Karpas-422 (cell line): Measurements from ENCODE around the gene PRR13. TPM values are rescaled to one million over a fixed set of nuclear protein-coding genes. Genes with fewer than 3 reads are reported as not detected.

Experiments
- DNase-seq: peaks from one replicate; pipeline ENCODE4 v3.0.0-alpha.2; 2015
- H2AFZ ChIP-seq: fragments of 200-600 bp; sonication (generic); 2 replicates; pipeline ENCODE4 v1.6.1; 2014; ENCODE audit warnings: antibody characterized with exemption, low read length, mixed read lengths
- H3K27ac ChIP-seq: fragments of 200-600 bp; sonication (generic); 2 replicates; pipeline ENCODE4 v1.5.1; 2014; ENCODE audit warnings: mild to moderate bottlenecking, low read length, moderate library complexity
- H3K27me3 ChIP-seq: fragments of 200-600 bp; sonication (generic); 2 replicates; pipeline ENCODE4 v1.6.1; 2014; ENCODE audit warnings: low read length, mixed read lengths
- H3K36me3 ChIP-seq: fragments of 200-600 bp; sonication (generic); 2 replicates; pipeline ENCODE4 v1.6.1; 2014; ENCODE audit warnings: low read length, mixed read lengths; ENCODE audit not compliant: insufficient read depth
- H3K4me1 ChIP-seq: fragments of 200-600 bp; sonication (generic); 2 replicates; pipeline ENCODE4 v1.6.1; 2014; ENCODE audit warnings: mild to moderate bottlenecking, low read length, mixed read lengths
- H3K4me2 ChIP-seq: fragments of 200-600 bp; sonication (generic); 2 replicates; pipeline ENCODE4 v1.6.1; 2014; ENCODE audit warnings: low read length, low read depth, mild to moderate bottlenecking; ENCODE audit not compliant: poor library complexity, severe bottlenecking
- H3K4me3 ChIP-seq: fragments of 200-600 bp; sonication (generic); 2 replicates; pipeline ENCODE4 v1.5.1; 2014; ENCODE audit warnings: mild to moderate bottlenecking, antibody characterized with exemption, low read length, mixed read lengths
- H3K79me2 ChIP-seq: fragments of 200-600 bp; sonication (generic); 2 replicates; pipeline ENCODE4 v1.6.1; 2014; ENCODE audit warnings: mild to moderate bottlenecking, low read length, mixed read lengths
- H3K9ac ChIP-seq: fragments of 200-600 bp; sonication (generic); 2 replicates; pipeline ENCODE4 v1.6.0; 2014; ENCODE audit warnings: low read length
- H3K9me2 ChIP-seq: fragments of 200-600 bp; sonication (generic), shearing (Covaris generic); replicated peaks from 2 replicates; pipeline ENCODE4 v1.6.0; 2014; ENCODE audit warnings: mild to moderate bottlenecking, low read length, moderate library complexity; ENCODE audit not compliant: insufficient read depth
- H3K9me3 ChIP-seq: fragments of 300-700, 200-600 bp; sonication (generic); 2 replicates; pipeline ENCODE4 v1.6.1; 2014; ENCODE audit warnings: low read length, mixed read lengths
- H4K20me1 ChIP-seq: fragments of 200-600 bp; sonication (generic); 2 replicates; pipeline ENCODE4 v1.6.1; 2014; ENCODE audit warnings: mild to moderate bottlenecking, antibody characterized with exemption, low read length, low read depth; ENCODE audit not compliant: insufficient read depth
- total RNA-seq: library from RNA; depleted of rRNA; stranded (reverse); fragments of >200 nt; shearing (Covaris generic); gene quantifications from 2 replicates; pipeline ENCODE4 v1.2.3, GENCODE V29; 2014; ENCODE audit warnings: low replicate concordance

Gene PRR13
- total RNA-seq, 1 experiment from 2014 or later = 139 TPM

GRCh38 chr12:53450936-53451335, 9.4 kb downstream of the PRR13 start:
- DNase-seq = no peak
- Histone ChIP-seq H2AFZ (no peak overlapping the region), H3K4me3 (peak overlapping the region; percentile 30; the same call in 1 of the 2 replicates), H3K9me3 (no peaks in the 10 kb centered on the region), H3K4me1 (peaks cover 32% of the 10 kb centered on the region), H3K36me3 (peaks cover 42% of the 10 kb centered on the region), H3K4me2 (peak overlapping the region; percentile 75), H4K20me1 (peaks cover 31% of the 10 kb centered on the region), H3K9ac (peak overlapping the region; percentile 45), H3K27ac (0 out of 2 replicates have a peak overlapping the region, but pooled peaks have one; percentile 17), H3K9me2 (no peaks in the 10 kb centered on the region), H3K79me2 (peaks cover 41% of the 10 kb centered on the region), H3K27me3 (no peaks in the 10 kb centered on the region)

- Histone ChIP-seq H3K79me2 (peaks cover 48% of the 10 kb centered on the region), H3K4me3 (peak within 1 kb of the TSS; percentile 98), H3K36me3 (peaks cover 46% of the 10 kb centered on the region), H3K27me3 (no peaks in the 10 kb centered on the region), H4K20me1 (peaks cover 35% of the 10 kb centered on the region), H3K9me3 (no peaks in the 10 kb centered on the region), H3K27ac (peak within 1 kb of the TSS; percentile 91), H3K9ac (peak within 1 kb of the TSS; percentile 100), H3K4me2 (peak within 1 kb of the TSS; percentile 99), H3K9me2 (no peaks in the 10 kb centered on the region), H2AFZ (no peak within 1 kb of the TSS), H3K4me1 (peaks cover 32% of the 10 kb centered on the region)
- DNase-seq = peak; percentile 99
These were observed 10.2 kb downstream of the PRR13 start, which contains the start of gene PCBP2 for GRCh38 chr12:53451661-53452158. TSS of gene PCBP2 (plus strand) at chr12:53452102. CDS start at chr12:53454801, 2,699 bp downstream.

- Histone ChIP-seq H3K9me2 (no peaks in the 10 kb centered on the region), H3K4me3 (peak overlapping the region; percentile 98), H3K4me1 (peaks cover 32% of the 10 kb centered on the region), H3K27ac (peak overlapping the region; percentile 91), H3K9ac (peak overlapping the region; percentile 100), H3K4me2 (peak overlapping the region; percentile 99), H2AFZ (no peak overlapping the region), H4K20me1 (peaks cover 41% of the 10 kb centered on the region), H3K27me3 (no peaks in the 10 kb centered on the region), H3K9me3 (no peaks in the 10 kb centered on the region), H3K36me3 (peaks cover 46% of the 10 kb centered on the region), H3K79me2 (peaks cover 55% of the 10 kb centered on the region)
- DNase-seq = peak; percentile 86
These were observed 10.9 kb downstream of the PRR13 start for GRCh38 chr12:53452159-53453077.

GRCh38 chr12:53453953-53454640, 12.6 kb downstream of the PRR13 start:
- peak overlapping the region; percentile 98; the same call in 1 of the 2 replicates for H3K4me3 ChIP-seq
- no peak overlapping the region for H3K27ac ChIP-seq
- DNase-seq = no peak
- no peaks in the 10 kb centered on the region for H3K9me2 ChIP-seq
- peaks cover 66% of the 10 kb centered on the region for H3K79me2 ChIP-seq
- peaks cover 46% of the 10 kb centered on the region for H4K20me1 ChIP-seq
- H3K4me2 ChIP-seq = peak overlapping the region; percentile 99
- no peak overlapping the region for H2AFZ ChIP-seq
- H3K9me3 ChIP-seq = no peaks in the 10 kb centered on the region
- no peaks in the 10 kb centered on the region for H3K27me3 ChIP-seq
- peak overlapping the region; percentile 100 for H3K9ac ChIP-seq
- H3K4me1 ChIP-seq = peaks cover 32% of the 10 kb centered on the region
- peaks cover 55% of the 10 kb centered on the region for H3K36me3 ChIP-seq

- H3K9me3 ChIP-seq = no peaks in the 10 kb centered on the region
- no peak overlapping the region for H2AFZ ChIP-seq
- H3K9ac ChIP-seq = no peak overlapping the region
- no peak for DNase-seq
- peaks cover 32% of the 10 kb centered on the region for H3K4me1 ChIP-seq
- no peaks in the 10 kb centered on the region for H3K27me3 ChIP-seq
- H3K4me2 ChIP-seq = peak overlapping the region; percentile 99
- no peak overlapping the region for H3K4me3 ChIP-seq
- no peaks in the 10 kb centered on the region for H3K9me2 ChIP-seq
- H3K36me3 ChIP-seq = peaks cover 61% of the 10 kb centered on the region
- H4K20me1 ChIP-seq = peaks cover 48% of the 10 kb centered on the region
- no peak overlapping the region for H3K27ac ChIP-seq
- peaks cover 72% of the 10 kb centered on the region for H3K79me2 ChIP-seq
These were observed 13.2 kb downstream of the PRR13 start for GRCh38 chr12:53454707-53455106.

GRCh38 chr12:53456654-53457366, 15.3 kb downstream of the PRR13 start:
- peaks cover 82% of the 10 kb centered on the region for H3K36me3 ChIP-seq
- no peak for DNase-seq
- H3K9ac ChIP-seq = no peak overlapping the region
- H2AFZ ChIP-seq = no peak overlapping the region
- peaks cover 89% of the 10 kb centered on the region for H3K79me2 ChIP-seq
- H3K9me2 ChIP-seq = no peaks in the 10 kb centered on the region
- no peaks in the 10 kb centered on the region for H3K27me3 ChIP-seq
- peaks cover 57% of the 10 kb centered on the region for H4K20me1 ChIP-seq
- peaks cover 22% of the 10 kb centered on the region for H3K4me1 ChIP-seq
- no peak overlapping the region for H3K27ac ChIP-seq
- H3K4me2 ChIP-seq = no peak overlapping the region
- no peaks in the 10 kb centered on the region for H3K9me3 ChIP-seq
- H3K4me3 ChIP-seq = no peak overlapping the region

GRCh38 chr12:53459097-53459496, 17.6 kb downstream of the PRR13 start:
- no peaks in the 10 kb centered on the region for H3K27me3 ChIP-seq
- no peak overlapping the region for H3K4me3 ChIP-seq
- H3K9me2 ChIP-seq = no peaks in the 10 kb centered on the region
- no peak for DNase-seq
- peaks cover 49% of the 10 kb centered on the region for H4K20me1 ChIP-seq
- H2AFZ ChIP-seq = no peak overlapping the region
- no peak overlapping the region for H3K4me2 ChIP-seq
- peaks cover 90% of the 10 kb centered on the region for H3K36me3 ChIP-seq
- H3K9me3 ChIP-seq = no peaks in the 10 kb centered on the region
- H3K9ac ChIP-seq = no peak overlapping the region
- peaks cover 8% of the 10 kb centered on the region for H3K4me1 ChIP-seq
- peaks cover 90% of the 10 kb centered on the region for H3K79me2 ChIP-seq
- H3K27ac ChIP-seq = no peak overlapping the region
